ENCODE measurements around the gene IL11RA. TPM values are rescaled to one million over a fixed set of nuclear protein-coding genes. Genes with fewer than 3 reads are reported as not detected.

Gene IL11RA
- total and polyA plus RNA-seq, 9 of the 15 experiments (the other 6 are each of a cell fraction or from before 2014, with no cell fraction given): 0.11 to 5.8 (median 2.8) TPM

GRCh38 chr9:34633851-34634550 is 18.0 kb upstream of the IL11RA start:
- H3K27me3 ChIP-seq (ENCODE audit: control insufficient read depth in 2 of 2, insufficient read depth in 2 of 2, low read length in 2 of 2): peaks cover 4 to 17% of the 10 kb centered on the region in 2 experiments; a peak in 4 of 5 replicates
- H3K9ac ChIP-seq (ENCODE audit: insufficient read depth in 1 of 2, low read depth in 2 of 2, low read length in 2 of 2): no peak overlapping the region
- ChIA-PET CTCF (ENCODE audit: low intra/inter-chr PET ratio) (interaction anchor here (1.2 to 1.5 kb wide), 3 partner anchors 21 to 302 kb away, joined by 3 to 11 read pairs (median 7); no protein-coding TSS in a partner anchor), POLR2A (interaction anchor here (0.6 to 1.2 kb wide), 5 partner anchors 15 to 230 kb away, joined by 3 read pairs; partner anchors contain the start of gene IL11RA)
- H3K36me3 ChIP-seq (ENCODE audit: control insufficient read depth, insufficient read depth, low read length): peaks cover 14% of the 10 kb centered on the region; the same call in 1 of the 3 replicates
- FAIRE-seq (peak; percentile 93), ATAC-seq (peak; percentile 78), DNase-seq (ENCODE audit: extremely low read depth in 1 of 4, low spot score in 3 of 4) (peak; percentile 57 to 75 (median 67))
- 7% methylated on average over 3 of the region's 3 CpGs for WGBS (ENCODE audit: insufficient coverage, low coverage, missing lambda C conversion rate)
- no peak overlapping the region for H3K4me3 ChIP-seq
- no peak overlapping the region for H3K27ac ChIP-seq (ENCODE audit: extremely low read depth, low read depth, low read length)
- intact Hi-C loops (cut with micrococcal nuclease): no loop called here
- 0 out of 2 replicates have a peak, but pooled peaks cover 4% of the 10 kb centered on the region for H4K20me1 ChIP-seq (replicated peaks; ENCODE audit: control insufficient read depth, insufficient read depth, low read length)
- H3K79me2 ChIP-seq (ENCODE audit: control insufficient read depth, insufficient read depth, low read length): peaks cover 18% of the 10 kb centered on the region
- no peak overlapping the region for H3K4me2 ChIP-seq (ENCODE audit: insufficient read depth, low read length)
- H3K9me1 ChIP-seq (ENCODE audit: control insufficient read depth, insufficient read depth, low read length): no peaks in the 10 kb centered on the region
- peaks cover 5 to 27% of the 10 kb centered on the region in 2 experiments; a peak in 4 of 5 replicates for H3K4me1 ChIP-seq (replicated peaks in 1 of 2; ENCODE audit: control insufficient read depth in 2 of 2, insufficient read depth in 2 of 2, low read length in 2 of 2)
- no TSS peak for BruUV-seq (replicated peaks)
- in situ Hi-C loops (cut with MboI): no loop called here
- H2AFZ ChIP-seq (ENCODE audit: low read depth, low read length): no peak overlapping the region
- no peaks in the 10 kb centered on the region for H3K9me3 ChIP-seq (replicated peaks; ENCODE audit: control insufficient read depth, insufficient read depth, low read depth, low read length)
- TF ChIP-seq XRCC5 (IDR thresholded peaks at IDR 0.05; ENCODE audit: low read depth, low read length) (0 out of 2 replicates have a peak, but pooled peaks have one; percentile 40), NELFE (IDR thresholded peaks at IDR 0.05; ENCODE audit: insufficient read depth, insufficient read length) (no peak), ZNF263 (CRISPR knock-in tag; IDR thresholded peaks at IDR 0.05; ENCODE audit: borderline replicate concordance) (no peak), ZNF280B (CRISPR knock-in tag; IDR thresholded peaks at IDR 0.05) (no peak), ZNF121 (CRISPR knock-in tag; conservative IDR thresholded peaks at IDR 0.05) (peak; percentile 81), JUNB (CRISPR knock-in tag; conservative IDR thresholded peaks at IDR 0.05) (no peak), JUND (IDR thresholded peaks at IDR 0.05; ENCODE audit: borderline replicate concordance, low read depth, low read length) (0 out of 2 replicates have a peak, but pooled peaks have one; percentile 9), JUND (tag; IDR thresholded peaks at IDR 0.05; ENCODE audit: borderline replicate concordance, low read depth, low read length) (no peak), RBM25 (IDR thresholded peaks at IDR 0.05; ENCODE audit: low read depth, low read length, severe bottlenecking) (peak; percentile 45), ETV6 (IDR thresholded peaks at IDR 0.05; ENCODE audit: borderline replicate concordance in 1 of 2, low read depth in 2 of 2, low read length in 1 of 2) (no peak), ETV6 (CRISPR knock-in tag; IDR thresholded peaks at IDR 0.05; ENCODE audit: borderline replicate concordance) (no peak), HNRNPL (IDR thresholded peaks at IDR 0.05; ENCODE audit: low read depth, low read length) (no peak), ASH1L (IDR thresholded peaks at IDR 0.05; ENCODE audit: borderline replicate concordance, low read depth, partially characterized antibody) (no peak), KAT7 (CRISPR knock-in tag; IDR thresholded peaks at IDR 0.05; ENCODE audit: borderline replicate concordance) (no peak), BCOR (IDR thresholded peaks at IDR 0.05) (0 out of 2 replicates have a peak, but pooled peaks have one; percentile 31), NR1H2 (CRISPR knock-in tag; IDR thresholded peaks at IDR 0.05) (no peak), TGIF2 (CRISPR knock-in tag; IDR thresholded peaks at IDR 0.05) (no peak), TRIM24 (IDR thresholded peaks at IDR 0.05) (no peak), HDAC1 (IDR thresholded peaks at IDR 0.05) (no peak), KLF13 (tag; IDR thresholded peaks at IDR 0.05; ENCODE audit: borderline replicate concordance, low read depth) (no peak)
